ENCODE measurements around the gene BRWD1.
"Not testable (repeated sequence)": the region's sequence is repeated elsewhere in the genome, so short reads cannot be mapped to it uniquely, and the experiment has no call there.

Gene BRWD1

DNA sequence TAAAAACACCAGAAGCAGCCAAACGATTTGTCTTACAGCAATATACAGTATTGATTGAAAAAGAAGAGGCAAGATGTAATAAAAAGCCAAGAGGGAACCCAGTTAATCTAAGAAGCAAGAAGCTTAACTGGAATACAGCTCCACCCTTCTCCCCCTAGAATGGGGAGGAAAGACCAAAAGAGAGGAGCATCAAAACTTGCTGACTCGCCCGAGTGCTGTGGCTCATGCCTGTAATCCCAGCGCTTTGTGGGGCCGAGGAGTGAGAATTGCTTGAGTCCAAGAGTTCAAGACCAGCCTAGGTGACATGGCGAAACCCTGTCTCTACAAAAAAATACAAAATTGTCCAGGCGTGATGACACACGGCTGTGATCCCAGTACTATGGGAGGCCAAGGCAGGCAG, 32.2 kb downstream of the BRWD1 start:
- DNase-seq: no peak

DNA sequence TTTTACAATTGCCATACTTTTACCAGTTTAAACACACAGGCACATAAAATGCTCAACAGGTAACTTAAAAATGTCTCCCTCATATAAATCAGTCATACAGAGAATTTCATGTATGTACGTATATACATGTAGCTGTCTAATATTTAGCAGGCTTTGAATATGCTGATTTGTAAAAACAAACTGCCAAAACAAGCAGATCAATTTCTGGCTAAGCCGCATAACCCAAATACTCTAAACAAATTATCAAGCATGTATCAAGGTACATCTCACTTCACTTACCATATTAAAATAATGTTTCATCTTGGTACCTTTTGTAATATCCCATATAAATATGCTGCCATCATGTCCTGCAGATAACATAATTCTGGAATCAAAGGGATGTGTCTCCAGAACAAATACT, 43.8 kb downstream of the BRWD1 start:
- DNase-seq: no peak

DNA sequence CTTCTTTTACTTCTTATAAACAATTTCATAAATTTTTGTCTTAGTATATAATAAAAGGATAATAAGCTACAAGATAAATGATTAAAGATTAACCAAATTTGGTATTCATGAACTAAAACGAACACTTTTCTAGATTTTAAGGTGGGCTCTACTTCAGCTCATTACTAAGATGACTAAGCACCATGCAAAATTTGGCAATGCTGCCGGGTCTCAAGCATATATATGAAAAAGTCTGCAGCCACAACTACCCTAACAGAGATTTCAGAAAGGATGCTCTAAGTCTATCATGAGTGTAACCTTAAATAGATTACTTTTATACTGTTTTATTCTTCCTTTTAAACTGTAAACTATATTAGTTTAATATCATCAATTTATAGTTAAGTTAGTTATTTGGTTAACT, 47.8 kb downstream of the BRWD1 start:
- no peak for DNase-seq

DNA sequence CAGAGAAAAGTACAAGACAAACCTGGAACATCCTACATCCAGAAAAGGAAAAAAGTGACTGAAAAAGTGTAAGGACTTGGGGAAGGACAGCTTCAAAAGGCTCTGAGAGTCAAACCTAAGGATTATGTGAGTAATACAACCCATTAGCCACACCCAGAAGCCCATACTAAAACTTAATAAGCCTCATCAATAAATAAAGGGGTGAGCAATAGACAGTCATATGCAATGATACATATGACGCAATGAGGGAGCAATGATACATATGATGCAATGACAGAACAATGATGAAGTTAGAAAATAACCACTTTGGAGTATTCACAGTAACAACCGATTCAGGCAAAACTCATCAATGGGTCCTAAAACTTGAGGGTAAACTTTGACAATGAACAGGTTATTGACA, 50.1 kb downstream of the BRWD1 start:
- DNase-seq: no peak

DNA sequence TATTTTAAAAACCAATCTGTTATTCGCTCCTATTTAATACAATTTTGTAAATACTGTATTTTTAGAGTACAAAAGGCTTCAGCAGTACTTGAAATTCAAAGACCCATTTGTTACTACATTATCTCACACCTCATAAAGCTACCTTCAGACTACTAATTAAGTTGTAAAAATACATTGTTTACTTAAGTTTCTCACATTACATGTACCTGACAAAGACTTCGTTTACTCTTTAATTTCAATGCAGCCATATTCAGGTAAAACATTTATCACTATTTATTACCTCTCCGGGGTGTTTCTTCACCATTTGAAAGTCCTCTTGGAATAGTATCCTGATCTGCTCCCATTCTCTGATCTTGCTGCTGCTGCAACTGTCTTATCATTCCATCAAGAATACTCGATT, 55.2 kb downstream of the BRWD1 start:
- no peak for DNase-seq

DNA sequence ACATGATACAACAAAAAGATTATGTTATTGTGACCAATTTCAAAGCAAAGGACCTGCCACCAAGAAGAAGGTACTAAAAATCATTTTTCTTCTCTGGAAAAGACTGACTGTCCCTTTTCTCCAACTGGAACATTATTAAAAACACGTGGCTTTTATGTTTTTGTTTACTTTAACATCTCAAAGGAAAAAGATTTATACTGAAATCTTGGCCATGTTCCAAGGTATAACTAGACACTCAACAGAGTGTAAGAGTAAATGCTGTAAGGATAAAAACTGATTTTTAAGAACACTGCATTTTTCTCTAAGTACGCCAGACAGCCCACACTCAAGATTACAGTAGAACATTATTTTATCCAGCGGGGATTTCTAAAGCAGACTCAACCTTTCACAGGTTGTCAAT, 62.1 kb downstream of the BRWD1 start:
- no peak for DNase-seq

DNA sequence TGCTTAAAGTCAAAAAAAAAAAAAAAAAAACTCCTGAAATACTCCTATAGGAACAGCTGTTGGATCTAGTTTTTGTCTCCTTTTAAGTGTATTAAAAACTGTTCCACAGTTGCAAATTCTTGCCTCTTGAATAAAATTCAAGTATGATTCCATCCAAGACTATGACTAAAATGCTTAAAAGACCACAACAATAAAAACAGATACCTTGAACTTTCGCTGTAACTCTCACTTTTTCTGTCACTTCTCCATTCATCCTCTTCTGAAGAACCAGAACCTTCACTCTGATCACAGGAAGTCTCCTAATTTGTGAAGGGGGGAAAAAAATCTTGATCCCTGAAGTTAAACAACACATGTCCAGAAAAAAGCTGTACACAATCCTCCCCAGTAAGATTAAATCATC, 75.2 kb downstream of the BRWD1 start:
- DNase-seq: no peak

DNA sequence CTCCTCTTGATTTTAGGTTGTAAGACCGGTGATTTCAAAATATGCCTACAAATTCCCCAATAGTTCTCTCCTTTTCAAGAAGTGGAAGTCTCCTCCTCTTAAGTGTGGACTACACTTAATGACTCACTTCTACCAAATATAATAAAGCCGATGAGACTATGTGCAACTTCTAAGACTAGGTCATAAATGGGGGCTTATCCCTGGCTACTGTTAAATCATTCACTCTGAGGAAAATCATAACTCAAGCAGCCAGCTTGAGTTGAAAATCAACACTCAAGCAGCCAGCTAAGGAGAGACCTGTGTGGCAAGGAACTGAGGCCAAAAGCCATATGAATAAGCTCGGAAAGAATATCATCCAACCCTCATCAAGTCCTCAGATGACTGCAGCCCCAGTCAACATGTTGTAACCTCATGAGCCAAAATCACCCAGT, 80.6 kb downstream of the BRWD1 start:
- peak; percentile 47 to 59 for DNase-seq

DNA sequence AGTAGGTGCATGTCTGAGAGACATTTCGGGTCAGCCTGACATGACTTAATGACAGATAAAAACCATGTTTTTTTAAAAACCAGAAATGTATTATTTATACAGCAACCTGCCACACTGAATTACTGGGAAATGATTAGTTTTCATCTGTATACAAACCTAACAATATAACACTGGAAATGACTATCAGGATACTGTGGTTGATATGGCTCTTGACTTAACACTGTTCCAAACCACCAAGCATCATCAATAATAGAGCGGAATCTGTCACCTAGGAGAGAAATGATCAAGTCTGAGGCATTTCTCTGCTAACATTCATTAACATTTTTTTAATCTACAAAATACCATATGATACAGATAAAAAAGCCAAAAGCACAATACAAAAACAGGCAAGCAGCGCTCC, 88.5 kb downstream of the BRWD1 start:
- DNase-seq: no peak

DNA sequence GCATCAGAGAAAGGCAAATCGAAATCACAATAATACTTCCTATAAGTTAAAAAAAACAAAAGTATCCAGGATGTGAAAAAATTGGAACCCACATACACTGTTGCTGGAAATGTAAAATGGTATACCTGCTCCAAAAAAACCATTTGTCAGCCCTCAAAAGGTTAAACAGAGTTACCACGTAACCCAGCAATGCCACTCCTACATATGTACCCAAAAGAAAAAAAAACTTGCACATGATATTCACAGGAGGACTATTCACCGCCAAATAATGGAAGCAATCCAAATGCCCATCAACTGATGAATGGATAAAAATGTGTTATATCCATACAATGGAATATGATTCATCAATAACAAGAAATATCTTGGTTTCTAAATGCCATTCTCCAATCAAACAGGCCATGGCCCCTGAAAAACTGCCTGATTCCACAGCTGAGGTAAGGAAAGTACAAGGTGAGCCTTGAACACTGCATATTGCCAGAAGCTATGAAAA, 91.4 kb downstream of the BRWD1 start:
- DNase-seq: no peak

DNA sequence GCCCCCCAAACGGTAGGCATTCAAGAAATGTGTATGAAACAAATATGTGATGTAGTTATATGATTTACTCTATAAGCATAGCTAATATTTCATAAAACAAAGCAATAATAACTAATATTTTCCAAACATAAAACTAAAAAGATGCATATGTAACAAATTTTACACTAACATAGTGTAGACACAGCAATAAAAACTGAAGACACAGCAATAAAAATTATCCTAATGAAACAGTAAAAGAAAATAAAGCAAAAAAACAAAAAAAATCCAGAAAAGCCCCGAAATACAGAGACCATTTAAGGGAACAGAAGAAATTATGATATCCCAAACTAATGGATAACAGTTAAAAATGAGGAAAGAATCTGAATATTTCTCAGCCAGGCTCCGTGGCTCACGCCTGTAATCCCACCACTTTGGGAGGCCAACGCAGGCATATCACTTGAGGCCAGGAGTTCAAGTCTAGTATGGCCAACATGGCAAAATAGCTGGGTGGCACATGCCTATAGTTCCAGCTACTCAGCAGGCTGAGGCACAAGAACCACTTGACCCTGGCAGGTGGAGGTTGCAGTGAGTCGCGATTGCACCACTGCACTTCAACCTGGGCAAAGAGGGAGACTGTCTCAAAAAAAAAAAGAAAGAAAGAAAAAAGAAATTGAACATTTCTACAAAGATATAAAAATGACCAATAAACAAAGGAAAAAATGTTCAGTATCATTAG, 92.0 kb downstream of the BRWD1 start:
- DNase-seq: no peak

DNA sequence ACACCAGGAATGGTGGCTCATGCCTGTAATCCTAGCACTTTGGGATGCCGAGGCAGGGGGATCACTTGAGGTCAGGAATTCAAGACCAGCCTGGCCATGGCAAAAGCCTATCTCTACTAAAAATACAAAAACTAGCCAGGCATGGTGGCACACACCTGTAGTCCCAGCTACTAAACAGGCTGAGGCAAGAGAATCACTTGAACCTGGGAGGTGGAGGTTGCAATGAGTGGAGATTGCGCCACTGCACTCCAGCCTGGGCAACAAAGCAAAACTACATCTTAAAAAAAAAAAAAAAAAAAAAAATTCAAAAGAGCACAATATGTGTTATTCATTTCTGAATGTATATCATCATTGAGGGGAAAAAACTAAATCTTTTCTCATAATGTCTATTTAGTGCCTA, 92.6 kb downstream of the BRWD1 start:
- not testable (repeated sequence) for DNase-seq

DNA sequence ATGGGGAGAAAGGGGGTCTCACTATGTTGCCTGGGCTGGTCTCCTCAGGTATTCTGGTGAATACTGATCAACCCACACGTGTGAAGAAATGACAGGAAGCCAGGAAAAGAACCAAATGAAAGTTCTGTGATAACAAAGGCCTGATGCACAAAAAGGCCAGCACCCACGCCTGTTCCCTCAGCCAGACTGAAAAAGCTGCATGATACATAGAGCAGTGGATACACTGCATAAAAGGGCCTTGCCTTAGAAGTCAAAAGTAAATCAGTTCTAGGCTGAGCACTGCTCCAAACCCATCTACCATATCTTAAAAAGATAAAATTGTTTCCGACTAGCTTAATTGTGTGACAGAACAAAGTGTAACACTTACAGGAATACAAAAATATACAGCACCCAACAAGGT, 93.3 kb downstream of the BRWD1 start:
- DNase-seq: no peak

DNA sequence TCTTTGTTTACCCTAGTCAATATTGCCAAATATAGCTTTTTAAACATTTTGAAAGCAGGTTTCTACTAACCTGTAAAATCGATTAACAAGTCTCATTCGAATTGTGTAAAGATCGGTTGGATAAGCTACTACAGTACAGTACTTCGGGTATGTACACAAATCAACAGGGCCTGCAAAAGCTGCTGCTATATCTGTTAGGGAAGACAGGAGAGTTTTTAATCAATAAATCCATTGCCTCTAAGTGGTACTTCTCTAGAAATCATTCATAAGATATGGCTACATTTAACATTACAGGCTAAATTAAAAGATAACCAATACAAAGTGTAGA, 95.4 kb downstream of the BRWD1 start:
- no peak for DNase-seq

DNA sequence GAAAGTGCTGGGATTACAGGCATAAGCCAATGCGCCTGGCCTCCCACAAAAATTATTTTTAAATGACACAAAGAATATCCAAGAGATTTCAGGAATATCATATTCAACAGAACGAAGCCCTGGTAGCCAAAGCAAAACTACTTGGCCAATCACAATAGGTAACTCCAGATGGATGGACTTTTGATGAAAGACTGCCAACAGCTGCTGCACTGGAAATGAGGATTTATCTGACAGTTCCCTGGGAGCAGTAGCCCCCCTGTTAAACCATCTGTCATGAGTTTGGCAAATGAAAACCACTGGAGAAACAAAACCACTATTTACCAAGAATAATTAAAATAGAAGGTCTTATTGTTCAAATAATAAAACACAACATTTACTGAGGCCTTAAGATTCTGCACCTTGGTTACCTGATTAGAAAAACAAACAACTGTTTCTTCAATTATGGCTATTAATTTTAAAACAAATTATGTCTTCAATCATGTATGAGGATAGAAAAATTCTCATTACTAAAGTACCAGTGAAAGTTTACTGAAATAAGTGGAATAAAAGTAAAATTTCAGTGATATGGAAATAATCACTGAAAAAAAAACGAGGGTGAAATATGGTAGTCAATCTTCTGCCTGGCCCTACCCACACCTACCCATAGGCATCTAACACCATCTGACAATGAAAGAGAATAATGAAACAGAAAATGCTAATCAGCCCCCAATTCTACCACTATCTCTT, 95.9 kb downstream of the BRWD1 start:
- DNase-seq: no peak

DNA sequence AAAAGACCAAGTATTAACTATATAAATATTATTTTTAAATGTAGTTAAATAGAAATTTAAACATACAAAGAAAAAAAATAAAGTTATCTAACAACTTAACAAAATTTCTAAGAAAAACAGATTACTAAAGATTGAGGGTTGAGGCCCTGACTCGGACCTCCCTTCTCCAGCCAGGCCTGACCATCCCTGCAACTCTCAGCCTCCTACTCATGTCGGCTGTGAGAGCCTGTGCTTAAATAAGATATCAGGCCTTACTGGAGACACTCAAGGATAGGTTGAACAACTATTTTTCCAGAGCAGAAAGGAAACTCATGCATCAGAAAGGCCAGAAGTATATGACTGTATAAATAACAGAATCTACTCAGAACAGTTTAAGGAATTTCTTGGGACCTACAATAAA, 97.1 kb downstream of the BRWD1 start:
- DNase-seq: no peak

DNA sequence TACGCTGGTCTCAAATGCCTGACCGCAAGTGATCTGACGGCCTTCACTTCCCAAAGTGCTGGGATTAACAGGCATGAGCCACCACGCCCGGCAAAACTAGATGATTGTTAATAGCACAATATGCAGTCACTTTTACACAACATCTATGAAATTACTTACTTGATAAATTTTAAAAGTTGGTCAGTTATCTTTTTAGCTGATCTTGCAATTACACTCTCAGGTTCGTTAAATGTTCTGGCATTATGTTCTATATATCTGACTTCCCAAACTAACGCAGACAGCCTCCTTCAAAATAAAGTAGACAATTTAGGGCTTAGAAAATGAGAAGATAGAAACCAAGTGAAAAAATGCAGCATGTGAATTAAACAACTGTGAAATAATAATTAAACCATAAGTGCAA, 98.4 kb downstream of the BRWD1 start:
- DNase-seq: no peak

DNA sequence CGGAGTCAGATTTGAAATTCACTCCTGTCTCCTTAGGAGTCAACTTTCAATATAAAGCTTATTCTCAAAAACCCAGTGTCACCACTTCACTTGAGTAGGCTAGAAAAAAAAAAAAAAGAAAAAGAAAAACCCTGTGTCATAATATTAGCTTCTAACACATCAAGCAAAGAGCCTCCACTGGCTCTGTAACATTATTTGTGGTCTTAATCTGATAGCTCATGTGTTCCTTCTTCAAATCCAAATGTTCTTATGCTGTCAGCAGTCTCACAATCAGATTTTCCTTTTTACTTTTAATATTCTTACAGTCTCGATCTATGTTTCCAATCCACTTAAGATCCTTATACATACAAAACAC, 104.1 kb downstream of the BRWD1 start:
- DNase-seq: no peak

DNA sequence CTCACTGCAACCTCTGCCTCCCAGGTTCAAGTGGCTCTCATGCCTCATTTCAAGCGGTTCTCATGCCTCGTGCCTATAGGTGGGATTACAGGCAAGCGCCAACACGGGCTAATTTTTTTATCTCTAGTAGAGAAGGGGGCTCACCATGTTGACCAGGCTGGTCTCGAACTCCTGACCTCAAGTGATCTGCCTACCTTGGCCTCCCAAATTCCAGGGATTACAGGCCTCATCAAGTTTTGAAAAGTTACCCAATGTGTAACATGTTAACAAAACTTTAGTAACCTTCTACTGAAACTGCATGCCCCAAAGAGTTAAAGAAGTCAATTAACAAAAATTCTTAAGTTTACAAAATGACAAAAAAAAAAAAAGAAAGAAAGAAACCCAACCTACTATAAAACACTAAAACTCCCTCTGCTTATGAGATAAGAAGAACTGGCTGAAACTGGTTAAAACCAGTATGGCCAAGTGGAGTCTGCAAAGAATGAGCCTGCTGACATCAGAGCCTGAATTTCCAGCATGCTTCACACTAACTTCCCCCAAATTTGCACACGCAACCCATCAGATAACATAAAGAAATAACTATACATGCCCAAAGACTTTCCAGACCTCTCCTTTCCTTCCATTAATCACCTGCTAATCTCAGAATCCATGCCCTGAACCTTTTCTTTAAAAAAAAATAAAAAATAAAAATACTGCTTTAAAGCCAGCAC, 104.7 kb downstream of the BRWD1 start:
- DNase-seq: no peak

DNA sequence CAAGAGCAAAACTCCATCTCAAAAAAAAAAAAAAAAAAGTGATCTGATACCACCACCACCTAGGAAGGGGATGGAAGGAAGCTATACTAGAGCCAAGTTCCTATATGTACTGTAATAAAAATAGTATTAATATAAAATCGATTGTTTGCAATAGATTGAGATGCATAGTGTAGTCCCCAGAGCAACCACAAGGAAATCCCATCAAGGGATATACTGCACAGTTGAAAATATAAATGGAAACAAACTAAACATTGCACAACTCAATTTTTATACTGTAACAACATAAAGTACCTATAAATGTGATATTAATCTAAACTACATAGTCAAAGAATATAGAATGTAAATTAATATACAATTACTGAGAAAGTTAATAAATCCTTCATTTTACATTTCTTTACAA, 109.3 kb downstream of the BRWD1 start:
- no peak for DNase-seq

DNA sequence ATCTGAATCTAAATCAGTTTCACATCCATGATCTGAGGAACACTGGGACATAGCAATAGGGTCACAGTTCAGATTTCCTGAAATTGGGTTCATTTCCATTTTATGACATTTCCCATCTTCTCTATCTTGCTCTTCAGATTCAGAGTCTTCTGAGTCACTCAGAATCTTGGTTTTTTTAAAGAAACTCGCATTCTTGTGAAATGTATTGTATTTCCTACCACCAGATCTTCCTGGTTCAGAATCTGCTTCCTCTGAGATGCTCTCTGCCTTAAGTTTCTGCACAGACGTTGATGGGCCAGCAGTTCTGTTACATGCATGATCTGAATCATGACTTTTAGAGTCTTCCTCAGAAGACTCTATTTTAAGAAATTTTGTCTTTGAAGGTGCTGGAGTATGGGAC, 114.6 kb downstream of the BRWD1 start:
- DNase-seq: no peak

DNA sequence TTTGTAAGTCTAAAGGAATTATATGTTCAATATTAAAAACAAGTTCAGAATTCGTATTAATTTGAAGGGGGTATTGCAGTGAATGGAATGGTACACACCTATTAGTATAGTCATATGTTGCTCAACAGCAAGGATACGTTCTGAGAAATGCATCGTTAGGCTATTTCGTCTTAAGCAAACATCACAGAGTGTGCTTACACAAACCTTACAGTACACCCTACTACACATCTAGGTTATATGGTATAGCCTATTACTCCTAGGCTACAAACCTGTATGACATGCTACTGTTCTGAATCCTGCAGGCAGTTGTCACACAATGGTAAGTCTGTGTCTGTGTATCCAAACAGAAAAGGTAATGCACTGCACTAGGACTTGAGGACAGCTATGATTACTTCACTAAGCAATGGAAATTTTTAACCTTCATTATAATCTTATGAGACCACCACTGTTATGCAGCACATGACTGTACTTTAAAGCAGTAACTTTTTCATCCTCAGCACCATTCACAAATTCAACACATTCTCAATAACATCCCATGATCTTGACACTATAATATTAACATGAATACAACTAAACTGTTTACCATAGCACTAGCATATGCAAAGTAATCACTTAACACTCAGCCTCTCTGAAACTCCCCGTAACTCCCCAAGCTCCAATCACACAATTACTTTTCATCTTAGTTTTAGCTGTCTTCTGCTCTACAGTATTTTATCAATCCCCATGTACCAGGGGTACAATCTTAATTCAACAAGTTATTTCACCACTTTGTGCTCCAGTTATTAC, 115.8 kb downstream of the BRWD1 start:
- no peak for DNase-seq

DNA sequence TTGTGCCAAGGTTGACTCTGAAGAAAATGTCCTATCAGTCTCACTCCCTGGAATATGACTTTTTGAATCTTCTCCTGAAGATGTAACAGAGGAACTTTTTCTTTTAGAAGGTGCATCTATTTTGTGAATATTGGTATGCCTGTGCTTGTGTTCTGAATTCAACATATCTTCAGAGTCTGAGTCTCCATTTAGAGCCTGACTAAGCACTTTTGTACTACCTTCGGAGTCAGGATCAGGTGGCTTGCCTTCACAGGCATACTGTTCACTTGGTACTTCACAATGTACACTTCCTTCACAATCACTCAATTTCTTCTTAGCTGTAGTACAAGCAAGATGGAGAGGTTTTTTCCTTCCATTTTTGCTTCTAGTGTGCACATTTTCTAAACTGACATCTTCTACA, 116.6 kb downstream of the BRWD1 start:
- no peak for DNase-seq

All from inflammatory macrophage (primary cell).